Left renal cortex interstitium (tissue), 4 donors: ENCODE results near the gene SPAG8. TPM values are rescaled to one million over a fixed set of nuclear protein-coding genes. Genes with fewer than 3 reads are reported as not detected.

Source experiments
- DNase-seq, 4 donors: peaks; one replicate each; pipeline ENCODE4 v3.0.0-alpha.2; 2013; ENCODE audit warnings: low read depth in 4 of 4, low spot score in 2 of 4, missing footprints in 1 of 4
- polyA plus RNA-seq, 4 donors: library from polyadenylated mRNA; unstranded; fragments of 120-200 nt; gene quantifications; one replicate each; pipeline ENCODE4 v1.2.1, GENCODE V29; 2013; ENCODE audit not compliant: insufficient read length in 4 of 4

SPAG8 gene
- polyA plus RNA-seq, 4 donors = 5.2 to 9.5 (median 6.0) TPM

DNA sequence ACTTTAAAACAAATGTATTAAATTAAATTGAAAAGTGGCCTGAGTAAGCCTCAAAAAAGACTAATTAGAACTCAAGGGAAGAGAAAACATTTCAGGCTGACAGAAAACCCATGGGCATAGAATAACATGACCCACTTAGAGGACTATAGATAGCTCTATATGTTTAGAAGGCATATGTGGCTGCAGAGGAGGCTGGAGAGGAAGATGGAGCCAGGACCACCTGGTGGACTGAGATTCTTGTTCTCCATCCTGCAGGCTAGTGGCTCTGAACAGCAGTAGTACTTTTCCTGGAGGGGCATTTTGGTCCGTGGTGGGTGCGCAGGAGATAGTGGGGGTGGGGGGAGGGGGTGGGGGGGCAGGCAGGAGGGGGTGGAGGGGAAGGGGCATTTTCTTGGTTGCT lies 31.0 kb downstream of the SPAG8 start:
- DNase-seq = no peak

DNA sequence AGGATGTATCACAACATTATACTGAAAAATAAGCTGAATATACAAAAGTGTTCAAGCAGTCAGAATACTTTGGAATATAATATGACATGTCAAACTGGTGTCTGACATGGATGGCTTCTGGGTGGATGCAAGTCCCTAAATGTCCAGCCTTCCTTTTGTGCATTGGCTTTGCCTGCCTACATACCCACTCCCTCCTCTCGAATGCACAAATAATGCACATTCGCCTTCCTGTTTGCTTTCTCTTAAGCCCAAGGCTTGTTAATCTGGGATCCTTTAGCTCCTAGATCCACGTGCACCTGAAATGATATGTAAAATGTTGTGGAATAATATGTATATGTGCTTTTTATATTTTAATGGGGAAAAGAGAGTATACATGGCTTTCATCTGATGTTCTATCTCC lies 33.6 kb downstream of the SPAG8 start:
- no peak for DNase-seq

DNA sequence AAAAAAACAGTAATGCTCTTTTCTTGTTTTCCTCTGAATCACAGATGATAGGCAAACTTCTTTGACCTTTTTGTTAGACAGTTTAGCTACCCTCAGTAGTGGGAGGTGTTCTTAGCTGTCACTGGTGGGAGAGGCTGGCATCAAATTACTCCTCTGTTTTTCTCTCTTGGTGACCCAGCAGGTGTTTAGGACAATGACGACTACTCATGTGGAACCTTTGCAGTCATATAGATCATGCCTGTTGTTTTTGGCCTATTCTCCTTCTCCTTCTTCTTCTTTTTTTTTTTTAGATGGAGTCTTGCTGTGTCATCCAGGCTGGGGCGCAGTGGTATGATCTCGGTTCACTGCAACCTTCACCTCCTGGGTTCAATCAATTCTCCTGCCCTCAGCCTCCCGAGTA lies 36.0 kb downstream of the SPAG8 start:
- peak in 2 of 4 donors; percentile 30 to 52 for DNase-seq

DNA sequence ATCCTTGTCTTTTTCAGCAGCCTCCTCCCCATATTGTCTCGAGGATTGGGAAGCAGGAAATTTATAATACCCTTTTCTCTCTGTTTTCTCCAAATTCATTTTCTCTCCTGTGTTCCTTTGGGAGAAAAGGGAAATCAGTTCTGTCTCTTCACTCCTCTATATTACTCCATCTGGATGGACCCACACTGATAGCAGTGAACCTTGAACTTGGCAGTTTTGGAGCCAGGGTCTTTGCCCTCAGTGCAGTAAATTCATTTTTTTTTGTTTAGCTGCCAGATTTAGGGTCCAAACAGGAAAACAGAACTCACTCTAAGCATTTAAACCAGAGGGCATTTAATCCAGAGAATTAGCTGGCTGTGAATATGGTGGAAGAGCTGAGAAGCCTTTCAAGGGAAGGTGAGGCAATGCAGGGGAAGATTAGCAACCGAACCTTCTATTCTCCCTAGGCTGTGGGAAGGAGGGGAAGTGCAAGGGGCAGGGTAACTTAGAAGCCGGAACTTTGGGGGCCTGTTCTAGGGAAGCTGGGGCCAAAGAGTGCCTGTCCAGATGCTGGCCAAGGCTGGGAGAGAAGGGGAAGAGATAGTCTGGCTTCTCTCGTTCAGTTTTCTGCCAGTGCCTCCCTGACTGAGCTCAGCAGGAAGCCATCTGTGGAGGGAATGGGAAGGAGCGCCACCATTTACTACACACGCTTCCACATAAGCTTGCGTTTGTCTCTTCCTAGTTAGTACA lies 37.0 kb downstream of the SPAG8 start:
- no peak for DNase-seq

DNA sequence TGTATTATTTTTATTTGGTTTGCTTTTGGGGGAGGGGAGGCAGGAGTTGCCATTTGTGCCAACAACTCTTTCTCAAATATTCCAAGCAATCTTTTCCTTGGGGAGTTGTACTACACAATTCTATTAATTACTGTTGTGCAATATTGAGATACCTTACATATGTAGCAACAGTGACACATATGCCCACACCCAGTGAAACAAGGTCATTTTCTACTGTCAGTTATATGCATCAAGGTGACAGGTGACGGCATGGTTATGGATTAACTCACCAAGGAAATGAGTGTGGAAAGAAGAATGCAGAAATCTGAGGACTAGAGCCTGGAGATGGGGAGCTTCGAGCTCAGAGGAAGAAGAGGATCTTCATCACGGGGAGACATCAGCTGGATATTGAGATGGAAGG lies 40.1 kb downstream of the SPAG8 start:
- DNase-seq = no peak

DNA sequence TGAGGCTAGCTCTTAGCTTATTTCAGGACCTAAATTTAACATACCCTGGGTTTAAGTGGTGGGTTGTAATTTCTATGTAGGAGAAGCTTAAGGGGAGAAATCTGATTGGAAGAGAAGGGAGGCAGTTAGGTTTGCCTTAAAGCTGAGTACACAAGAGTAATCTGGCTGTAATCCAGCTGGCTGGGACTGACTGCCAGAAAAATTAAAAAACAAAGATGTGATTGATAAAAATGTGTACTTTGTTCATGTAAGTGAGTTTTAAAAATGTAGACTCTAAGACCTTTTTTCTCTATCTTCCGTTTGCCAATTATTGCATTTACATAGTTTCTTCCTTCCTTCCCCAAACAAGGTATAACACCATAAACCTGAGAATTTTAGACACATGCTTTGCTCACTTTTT lies 40.5 kb downstream of the SPAG8 start:
- no peak for DNase-seq

DNA sequence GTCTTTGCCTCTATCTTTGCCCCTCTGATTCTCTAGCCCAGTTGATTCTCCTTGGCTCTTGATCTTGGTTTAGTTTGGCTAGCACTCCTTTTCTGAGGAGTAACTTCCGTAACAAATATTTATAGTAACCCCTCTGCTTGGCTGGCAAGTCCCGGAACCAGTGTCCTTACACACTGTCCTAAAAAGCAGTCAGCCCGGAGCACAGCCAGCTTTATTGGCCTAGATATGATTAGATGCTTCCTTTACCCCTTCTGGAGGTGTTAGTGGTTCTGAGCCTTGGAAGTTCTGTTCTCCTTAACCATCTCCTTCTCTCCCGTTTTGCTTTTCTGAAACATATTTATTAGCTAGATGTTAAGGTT lies 41.0 kb downstream of the SPAG8 start:
- DNase-seq = no peak

DNA sequence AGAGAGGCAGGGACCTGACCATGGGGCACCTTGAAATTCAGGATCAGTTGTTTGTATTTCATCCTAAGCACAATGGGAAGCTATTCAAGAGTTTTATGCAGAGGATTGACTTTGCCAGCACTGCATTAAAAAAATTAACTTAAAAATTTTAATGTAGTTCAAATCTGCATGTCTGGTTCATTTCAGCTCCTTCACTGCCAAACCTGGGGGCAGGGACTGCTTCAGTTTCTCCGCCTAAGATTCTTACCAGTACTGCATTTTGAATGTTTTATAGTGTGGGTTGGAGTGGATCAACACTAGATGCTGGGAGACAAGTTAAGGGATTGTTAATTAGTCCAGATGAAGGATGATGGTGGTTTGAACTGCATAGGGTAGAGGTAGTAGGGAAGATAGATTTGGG lies 42.3 kb downstream of the SPAG8 start:
- no peak for DNase-seq

DNA sequence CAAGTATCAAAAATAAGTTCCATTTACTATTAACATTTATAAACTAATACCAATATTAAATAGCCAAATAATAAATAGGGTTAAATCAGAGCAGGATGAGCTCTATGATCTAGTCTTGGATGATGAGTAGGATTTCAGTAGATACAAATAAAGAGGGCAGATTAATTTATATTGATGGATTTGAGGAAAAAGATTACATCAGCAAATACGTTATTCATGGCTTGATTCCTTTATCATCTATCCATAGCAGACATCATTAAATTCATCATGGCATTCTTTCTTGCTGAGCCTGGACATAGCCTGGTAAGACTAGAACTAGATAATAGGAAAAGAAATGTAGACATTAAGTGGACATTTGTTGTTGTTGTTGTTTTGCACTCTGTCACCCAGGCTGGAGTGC lies 44.6 kb downstream of the SPAG8 start:
- no peak for DNase-seq

DNA sequence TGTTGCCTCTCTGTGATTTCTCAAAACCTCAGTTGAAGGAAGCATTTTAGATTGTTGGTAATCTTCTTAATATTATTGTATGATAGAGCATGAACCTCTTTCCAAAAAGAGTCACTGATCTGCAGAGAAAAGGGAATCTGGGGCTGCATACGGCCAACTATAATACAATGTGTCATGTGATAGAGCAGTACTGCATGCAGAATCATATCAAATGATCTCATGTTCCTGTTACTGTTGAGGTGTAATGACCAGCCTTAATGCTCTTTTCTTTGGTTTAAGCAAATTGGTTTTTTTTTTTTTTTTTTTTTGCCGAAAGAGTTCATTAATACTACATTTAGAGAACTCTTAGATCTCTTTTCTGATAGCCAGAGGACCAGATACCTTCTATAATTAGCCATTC lies 45.1 kb downstream of the SPAG8 start:
- no peak for DNase-seq

DNA sequence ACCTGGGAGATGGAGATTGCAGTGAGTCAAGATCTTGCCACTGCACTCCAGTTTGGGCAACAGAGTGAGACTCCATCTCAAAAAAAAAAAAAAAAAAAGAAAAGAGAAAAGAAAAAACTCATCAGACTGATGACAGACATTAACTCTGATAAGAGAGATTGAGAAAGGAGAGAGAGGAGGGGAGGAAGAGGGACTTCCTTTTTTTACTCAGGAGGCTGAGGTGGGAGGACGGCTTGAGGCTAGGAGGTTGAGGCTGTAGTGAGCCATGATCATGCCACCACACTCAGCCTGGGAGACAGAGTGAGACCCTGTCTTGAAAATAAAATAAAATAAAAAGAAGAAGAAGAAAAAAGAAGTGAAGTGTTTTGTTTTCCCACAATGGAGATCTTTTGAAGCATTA lies 48.3 kb downstream of the SPAG8 start:
- no peak for DNase-seq

DNA sequence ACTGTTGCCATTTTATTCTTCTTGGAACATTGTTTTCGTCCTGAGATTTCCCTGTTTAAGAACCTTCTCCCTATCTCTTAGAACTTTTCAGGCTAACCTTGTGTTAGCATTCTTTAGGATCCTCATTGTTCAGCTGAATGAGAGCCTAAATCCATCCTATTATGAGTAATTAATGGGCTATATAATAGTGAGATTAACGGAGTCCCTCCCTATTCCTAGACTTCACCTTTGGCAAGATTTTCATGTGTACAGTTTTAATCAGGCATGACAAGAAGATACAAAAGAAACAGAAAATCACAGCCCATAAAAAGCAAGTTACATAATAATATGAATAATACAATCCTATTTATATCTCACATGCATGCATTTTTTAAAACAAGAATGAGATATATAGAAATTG lies 48.9 kb downstream of the SPAG8 start:
- no peak for DNase-seq

DNA sequence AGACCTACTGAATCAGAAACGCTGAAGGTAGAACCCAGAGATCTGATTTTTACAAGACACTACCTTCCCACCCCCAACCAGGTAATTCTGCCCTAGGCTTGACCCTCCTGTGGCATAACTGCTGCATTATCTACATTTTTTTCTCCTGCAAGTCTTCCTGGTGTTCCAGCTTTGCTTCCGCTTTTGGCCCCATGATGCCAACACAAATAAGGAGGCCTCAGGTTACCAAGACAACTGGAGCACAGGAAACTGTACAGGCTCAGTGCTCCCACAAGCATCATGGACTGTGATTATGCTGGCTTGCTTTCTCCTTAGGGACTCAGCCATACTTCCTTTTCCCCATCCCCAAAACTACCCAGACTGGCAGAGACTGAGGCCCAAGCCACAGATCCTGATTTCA lies 51.4 kb downstream of the SPAG8 start:
- DNase-seq = no peak

DNA sequence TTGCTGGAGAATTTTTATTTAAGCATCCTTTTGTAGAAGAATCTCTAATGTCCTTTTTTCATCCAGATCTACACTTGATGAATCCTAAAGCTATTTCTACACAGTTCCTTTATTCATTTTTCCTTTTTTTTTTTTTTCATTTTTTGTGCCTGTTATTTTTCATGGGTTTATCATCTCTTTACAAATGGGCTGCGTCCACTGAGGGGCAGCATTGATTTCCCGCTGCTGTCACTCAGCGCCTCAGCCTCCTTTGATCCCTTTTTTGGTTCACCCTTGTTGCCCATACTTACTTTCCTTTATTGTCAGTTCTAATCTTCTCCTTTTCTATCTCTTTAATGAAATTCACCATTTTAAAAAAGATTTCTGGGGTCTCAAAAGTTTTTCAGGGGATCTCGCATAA lies 52.3 kb downstream of the SPAG8 start:
- DNase-seq = no peak

Other genes starting within 250 kb of the SPAG8 start
- gene TESK1, start 207.0 kb downstream of the SPAG8 start, polyA plus RNA-seq = 10 to 100 TPM; 29.4 to 51.9 (median 41.7) TPM
- gene CD72, start 193.8 kb downstream of the SPAG8 start, polyA plus RNA-seq = 1 to 10 TPM; 2.4 to 3.4 (median 2.9) TPM
- gene SIT1, start 161.3 kb downstream of the SPAG8 start, polyA plus RNA-seq = under 1 TPM; 0.14 to 0.30 (median 0.18) TPM
- gene RMRP, start 154.2 kb downstream of the SPAG8 start, polyA plus RNA-seq = not detected
- 10 to 100 TPM; 16.3 to 25.8 (median 19.7) TPM for gene CCDC107, start 154.0 kb downstream of the SPAG8 start, polyA plus RNA-seq
- 10 to 100 TPM in 2 of 4 donors, 1 to 10 TPM in 2; 6.1 to 11.0 (median 9.9) TPM for gene ARHGEF39, start 147.1 kb downstream of the SPAG8 start, polyA plus RNA-seq
- 1 to 10 TPM in 1 of 4 donors, under 1 TPM in 3; 0.61 to 1.2 (median 0.89) TPM for gene CA9, start 138.3 kb downstream of the SPAG8 start, polyA plus RNA-seq
- 100 to 1,000 TPM; 127 to 206 (median 194) TPM for gene TPM2, start 122.3 kb downstream of the SPAG8 start, polyA plus RNA-seq
- 100 to 1,000 TPM; 144 to 186 (median 174) TPM for gene TLN1, start 80.1 kb downstream of the SPAG8 start, polyA plus RNA-seq
- 10 to 100 TPM; 38.0 to 44.0 (median 39.0) TPM for gene CREB3, start 79.6 kb downstream of the SPAG8 start, polyA plus RNA-seq
- 100 to 1,000 TPM in 2 of 4 donors, 10 to 100 TPM in 2; 91.6 to 145 (median 116) TPM for gene GBA2, start 63.0 kb downstream of the SPAG8 start, polyA plus RNA-seq
- 10 to 100 TPM; 26.0 to 31.0 (median 27.8) TPM for gene RGP1, start 63.0 kb downstream of the SPAG8 start, polyA plus RNA-seq
- gene MSMP, start 58.0 kb downstream of the SPAG8 start, polyA plus RNA-seq = not detected
- 10 to 100 TPM; 20.5 to 30.8 (median 27.7) TPM for gene NPR2, start 20.7 kb downstream of the SPAG8 start, polyA plus RNA-seq
- 10 to 100 TPM; 47.6 to 70.1 (median 52.5) TPM for gene HINT2, start 2.8 kb upstream of the SPAG8 start, polyA plus RNA-seq
- under 1 TPM in 3 of 4 donors, not detected in 1; 0.08 to 0.60 (median 0.22) TPM for gene FAM221B, start 16.5 kb upstream of the SPAG8 start, polyA plus RNA-seq
- gene TMEM8B, start 17.0 kb upstream of the SPAG8 start, polyA plus RNA-seq = 10 to 100 TPM; 25.6 to 39.5 (median 29.2) TPM
- not detected for gene OR13J1, start 58.1 kb upstream of the SPAG8 start, polyA plus RNA-seq
- under 1 TPM in 3 of 4 donors, not detected in 1; 0.19 to 0.61 (median 0.28) TPM for gene HRCT1, start 93.9 kb upstream of the SPAG8 start, polyA plus RNA-seq
- gene SPAAR, start 97.2 kb upstream of the SPAG8 start, polyA plus RNA-seq = 1 to 10 TPM; 1.3 to 2.2 (median 2.1) TPM
- not detected for gene OR2S2, start 145.9 kb upstream of the SPAG8 start, polyA plus RNA-seq
- 10 to 100 TPM; 27.5 to 30.9 (median 29.2) TPM for gene RECK, start 224.7 kb upstream of the SPAG8 start, polyA plus RNA-seq